Nephron (organoid): Measurements from ENCODE around the gene NOL6.
"Not testable (repeated sequence)": the region's sequence is repeated elsewhere in the genome, so short reads cannot be mapped to it uniquely, and the experiment has no call there.

Source experiments
- H3K27ac Mint-ChIP-seq, 3 experiments: 2 replicates each; pipeline ENCODE4 v1.8.0; 2020; ENCODE audit warnings: mixed read lengths in 3 of 3, mild to moderate bottlenecking in 2 of 3, moderate library complexity in 1 of 3
- H3K27me3 Mint-ChIP-seq: 2 replicates; pipeline ENCODE4 v1.8.0; 2021; ENCODE audit warnings: low read depth, mild to moderate bottlenecking, moderate library complexity, mixed read lengths
- H3K36me3 Mint-ChIP-seq: 2 replicates; pipeline ENCODE4 v1.8.0; 2020; ENCODE audit warnings: low read depth, mixed read lengths
- H3K4me1 Mint-ChIP-seq: 2 replicates; pipeline ENCODE4 v1.8.0; 2020; ENCODE audit warnings: mixed read lengths
- H3K4me3 Mint-ChIP-seq, 3 experiments: 2 replicates each; pipeline ENCODE4 v1.8.0; 2020; ENCODE audit warnings: mild to moderate bottlenecking in 3 of 3, mixed read lengths in 3 of 3, moderate library complexity in 2 of 3
- H3K9me3 Mint-ChIP-seq: 2 replicates; pipeline ENCODE4 v1.8.0; 2020; ENCODE audit warnings: mixed read lengths
- TF ChIP-seq, protein P1 (sequence below), 3 experiments: fragments of 200-600 bp; sonication (generic); IDR thresholded peaks; one replicate each; pipeline ENCODE4 v1.5.0; 2021; ENCODE audit warnings: antibody characterized with exemption in 3 of 3; ENCODE audit not compliant: unreplicated experiment in 3 of 3

Gene NOL6, protein sequence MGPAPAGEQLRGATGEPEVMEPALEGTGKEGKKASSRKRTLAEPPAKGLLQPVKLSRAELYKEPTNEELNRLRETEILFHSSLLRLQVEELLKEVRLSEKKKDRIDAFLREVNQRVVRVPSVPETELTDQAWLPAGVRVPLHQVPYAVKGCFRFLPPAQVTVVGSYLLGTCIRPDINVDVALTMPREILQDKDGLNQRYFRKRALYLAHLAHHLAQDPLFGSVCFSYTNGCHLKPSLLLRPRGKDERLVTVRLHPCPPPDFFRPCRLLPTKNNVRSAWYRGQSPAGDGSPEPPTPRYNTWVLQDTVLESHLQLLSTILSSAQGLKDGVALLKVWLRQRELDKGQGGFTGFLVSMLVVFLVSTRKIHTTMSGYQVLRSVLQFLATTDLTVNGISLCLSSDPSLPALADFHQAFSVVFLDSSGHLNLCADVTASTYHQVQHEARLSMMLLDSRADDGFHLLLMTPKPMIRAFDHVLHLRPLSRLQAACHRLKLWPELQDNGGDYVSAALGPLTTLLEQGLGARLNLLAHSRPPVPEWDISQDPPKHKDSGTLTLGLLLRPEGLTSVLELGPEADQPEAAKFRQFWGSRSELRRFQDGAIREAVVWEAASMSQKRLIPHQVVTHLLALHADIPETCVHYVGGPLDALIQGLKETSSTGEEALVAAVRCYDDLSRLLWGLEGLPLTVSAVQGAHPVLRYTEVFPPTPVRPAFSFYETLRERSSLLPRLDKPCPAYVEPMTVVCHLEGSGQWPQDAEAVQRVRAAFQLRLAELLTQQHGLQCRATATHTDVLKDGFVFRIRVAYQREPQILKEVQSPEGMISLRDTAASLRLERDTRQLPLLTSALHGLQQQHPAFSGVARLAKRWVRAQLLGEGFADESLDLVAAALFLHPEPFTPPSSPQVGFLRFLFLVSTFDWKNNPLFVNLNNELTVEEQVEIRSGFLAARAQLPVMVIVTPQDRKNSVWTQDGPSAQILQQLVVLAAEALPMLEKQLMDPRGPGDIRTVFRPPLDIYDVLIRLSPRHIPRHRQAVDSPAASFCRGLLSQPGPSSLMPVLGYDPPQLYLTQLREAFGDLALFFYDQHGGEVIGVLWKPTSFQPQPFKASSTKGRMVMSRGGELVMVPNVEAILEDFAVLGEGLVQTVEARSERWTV

DNA sequence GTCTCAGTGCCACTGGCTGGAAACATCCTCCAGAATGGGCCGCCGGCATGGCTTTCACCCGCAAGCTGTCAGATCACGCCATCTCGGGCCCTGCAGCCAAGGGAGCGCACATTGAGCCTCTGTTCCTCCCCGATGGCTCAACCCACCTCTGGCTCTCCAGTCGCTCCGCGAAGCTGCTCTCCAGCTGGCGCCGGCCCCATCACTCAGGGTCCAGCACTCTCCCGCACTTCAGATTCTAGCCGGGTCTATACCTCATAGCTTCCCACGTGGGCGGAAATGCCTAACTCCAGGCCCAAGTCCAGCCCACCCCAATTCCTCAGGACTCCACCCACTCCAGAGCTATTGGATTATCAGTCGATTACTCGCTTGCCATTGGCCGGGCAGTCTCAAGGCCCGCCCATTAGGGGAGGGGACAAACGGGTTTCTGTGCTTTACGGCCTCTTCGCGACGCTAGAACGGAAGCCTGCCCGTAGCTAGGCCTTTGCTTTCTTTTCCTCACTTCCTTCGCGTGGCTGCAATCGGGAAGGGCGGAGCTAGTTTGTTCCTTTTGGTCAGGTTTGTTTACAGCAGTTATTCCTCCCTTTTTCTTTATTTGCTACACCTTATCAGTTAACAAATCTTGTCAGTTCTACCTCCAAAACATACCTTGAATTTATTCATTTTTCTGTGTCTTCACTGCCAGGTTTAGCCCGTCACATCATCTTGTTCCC, at the start of gene NOL6:
TSS of gene NOL6 (minus strand) at position 282 of the 710 bp plus-strand sequence. CDS start at position 200, 82 bp downstream.
- Mint-ChIP-seq H3K9me3 (no peaks in the 10 kb centered on the region), H3K27me3 (no peaks in the 10 kb centered on the region), H3K36me3 (peaks cover 20% of the 10 kb centered on the region), H3K4me1 (peaks cover 11% of the 10 kb centered on the region), H3K27ac (peak within 1 kb of the TSS; percentile 84 to 94 (median 94)), H3K4me3 (peak within 1 kb of the TSS; percentile 95 to 98 (median 95))
- TF ChIP-seq, protein P1, sequence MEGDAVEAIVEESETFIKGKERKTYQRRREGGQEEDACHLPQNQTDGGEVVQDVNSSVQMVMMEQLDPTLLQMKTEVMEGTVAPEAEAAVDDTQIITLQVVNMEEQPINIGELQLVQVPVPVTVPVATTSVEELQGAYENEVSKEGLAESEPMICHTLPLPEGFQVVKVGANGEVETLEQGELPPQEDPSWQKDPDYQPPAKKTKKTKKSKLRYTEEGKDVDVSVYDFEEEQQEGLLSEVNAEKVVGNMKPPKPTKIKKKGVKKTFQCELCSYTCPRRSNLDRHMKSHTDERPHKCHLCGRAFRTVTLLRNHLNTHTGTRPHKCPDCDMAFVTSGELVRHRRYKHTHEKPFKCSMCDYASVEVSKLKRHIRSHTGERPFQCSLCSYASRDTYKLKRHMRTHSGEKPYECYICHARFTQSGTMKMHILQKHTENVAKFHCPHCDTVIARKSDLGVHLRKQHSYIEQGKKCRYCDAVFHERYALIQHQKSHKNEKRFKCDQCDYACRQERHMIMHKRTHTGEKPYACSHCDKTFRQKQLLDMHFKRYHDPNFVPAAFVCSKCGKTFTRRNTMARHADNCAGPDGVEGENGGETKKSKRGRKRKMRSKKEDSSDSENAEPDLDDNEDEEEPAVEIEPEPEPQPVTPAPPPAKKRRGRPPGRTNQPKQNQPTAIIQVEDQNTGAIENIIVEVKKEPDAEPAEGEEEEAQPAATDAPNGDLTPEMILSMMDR (IDR thresholded peaks at IDR 0.05; ENCODE audit: unreplicated experiment in 3 of 3), result no peak

DNA sequence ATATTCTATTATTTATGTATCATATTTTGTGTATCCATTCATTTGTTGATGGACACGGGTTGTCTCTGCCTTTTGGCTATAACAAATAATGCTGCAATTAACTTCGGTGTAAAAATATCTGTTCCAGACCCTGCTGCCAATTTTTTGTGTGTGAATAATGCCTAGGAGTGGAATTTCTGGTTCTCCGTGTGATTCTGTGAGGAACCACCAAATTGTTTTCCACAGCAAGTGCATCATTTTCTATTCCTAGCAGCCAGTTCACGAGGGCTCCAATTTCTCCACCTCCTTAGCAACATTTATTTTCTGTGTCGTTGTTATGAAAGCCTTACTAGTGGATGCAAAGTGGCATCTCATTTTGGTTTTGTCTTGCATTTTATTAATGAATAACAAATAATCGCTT, 48.1 kb upstream of the NOL6 start:
- H3K9me3 Mint-ChIP-seq, H3K4me1 Mint-ChIP-seq, H3K36me3 Mint-ChIP-seq, H3K27ac Mint-ChIP-seq: not testable (repeated sequence)
- H3K27me3 Mint-ChIP-seq, result peaks cover 37% of the 10 kb centered on the region
- H3K4me3 Mint-ChIP-seq, result peak overlapping the region in 1 of 3 experiments; percentile 10

DNA sequence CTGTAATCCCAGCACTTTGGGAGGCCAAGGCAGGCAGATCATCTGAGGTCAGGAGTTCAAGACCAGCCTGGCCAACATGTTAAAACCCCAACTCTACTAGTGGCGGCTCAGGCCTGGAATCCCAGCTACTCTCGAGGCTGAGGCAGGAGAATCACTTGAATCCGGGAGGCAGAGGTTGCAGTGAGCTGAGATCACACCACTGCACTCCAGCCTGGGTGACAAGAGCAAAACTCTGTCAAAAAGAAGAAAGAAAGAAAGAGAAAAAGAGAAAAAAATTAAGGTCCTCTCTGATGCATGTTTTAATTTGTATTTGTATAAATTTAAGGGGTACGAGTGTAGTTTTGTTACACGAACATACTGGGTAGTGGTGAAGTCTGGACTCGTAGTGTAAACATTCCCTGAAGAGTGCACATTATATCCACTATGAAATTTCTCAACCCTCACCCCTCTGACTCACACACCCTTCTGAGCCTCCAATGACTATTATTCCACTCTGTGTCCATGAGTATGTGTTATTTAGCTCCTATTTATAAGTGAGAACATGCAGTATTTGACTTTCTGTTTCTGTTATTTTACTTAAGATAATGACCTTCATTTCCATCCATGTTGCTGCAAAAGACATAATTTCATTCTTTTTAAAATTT, 44.3 kb upstream of the NOL6 start:
- not testable (repeated sequence) for H3K27ac Mint-ChIP-seq, H3K36me3 Mint-ChIP-seq, H3K27me3 Mint-ChIP-seq, H3K4me3 Mint-ChIP-seq, H3K9me3 Mint-ChIP-seq, H3K4me1 Mint-ChIP-seq

DNA sequence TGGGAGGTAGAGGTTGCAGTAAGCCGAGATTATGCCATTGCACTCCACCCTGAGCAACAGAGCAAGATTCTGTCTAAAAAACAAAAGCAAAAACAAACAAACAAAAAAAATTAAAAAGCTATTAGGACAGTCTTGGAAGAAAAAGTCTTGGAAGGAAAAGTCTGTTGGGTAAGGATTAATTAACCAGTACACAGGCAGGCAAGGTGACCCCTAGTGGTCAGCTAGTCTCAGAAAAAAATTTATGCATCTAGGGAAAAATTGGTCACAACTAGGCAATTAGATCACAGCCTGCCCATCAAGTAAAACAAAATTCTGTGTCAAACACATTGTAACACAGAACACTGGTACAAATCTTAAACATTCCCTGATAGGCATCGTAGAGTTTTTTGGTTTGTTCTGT, 43.6 kb upstream of the NOL6 start:
- no peaks in the 10 kb centered on the region for H3K4me1 Mint-ChIP-seq
- no peak overlapping the region for H3K27ac Mint-ChIP-seq
- no peaks in the 10 kb centered on the region for H3K9me3 Mint-ChIP-seq
- no peak overlapping the region for H3K4me3 Mint-ChIP-seq
- peaks cover 7% of the 10 kb centered on the region for H3K27me3 Mint-ChIP-seq
- TF ChIP-seq, protein P1 (IDR thresholded peaks at IDR 0.05; ENCODE audit: unreplicated experiment in 3 of 3), result peak; percentile 55 to 69 (median 56)
- no peaks in the 10 kb centered on the region for H3K36me3 Mint-ChIP-seq

DNA sequence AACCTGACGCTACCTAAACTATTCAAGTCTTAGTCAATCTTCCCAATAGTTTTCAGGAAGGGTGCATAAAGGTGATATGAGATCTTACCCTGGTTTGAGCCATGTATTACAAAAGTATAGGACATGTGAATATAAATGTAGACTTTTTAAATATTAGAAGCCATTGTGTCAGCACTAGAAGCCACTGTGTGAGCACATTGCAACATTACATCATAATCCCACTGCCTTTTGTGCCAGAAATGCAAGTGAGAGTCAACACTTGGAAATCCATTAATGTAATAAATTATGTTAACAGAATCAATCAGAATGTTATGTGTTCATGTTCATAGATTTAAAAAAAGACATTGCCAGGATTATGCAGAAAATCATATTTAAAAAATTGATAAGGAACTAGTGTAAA, 42.7 kb upstream of the NOL6 start:
- H3K27ac Mint-ChIP-seq, H3K4me3 Mint-ChIP-seq, H3K9me3 Mint-ChIP-seq, H3K4me1 Mint-ChIP-seq, H3K27me3 Mint-ChIP-seq, H3K36me3 Mint-ChIP-seq: not testable (repeated sequence)

DNA sequence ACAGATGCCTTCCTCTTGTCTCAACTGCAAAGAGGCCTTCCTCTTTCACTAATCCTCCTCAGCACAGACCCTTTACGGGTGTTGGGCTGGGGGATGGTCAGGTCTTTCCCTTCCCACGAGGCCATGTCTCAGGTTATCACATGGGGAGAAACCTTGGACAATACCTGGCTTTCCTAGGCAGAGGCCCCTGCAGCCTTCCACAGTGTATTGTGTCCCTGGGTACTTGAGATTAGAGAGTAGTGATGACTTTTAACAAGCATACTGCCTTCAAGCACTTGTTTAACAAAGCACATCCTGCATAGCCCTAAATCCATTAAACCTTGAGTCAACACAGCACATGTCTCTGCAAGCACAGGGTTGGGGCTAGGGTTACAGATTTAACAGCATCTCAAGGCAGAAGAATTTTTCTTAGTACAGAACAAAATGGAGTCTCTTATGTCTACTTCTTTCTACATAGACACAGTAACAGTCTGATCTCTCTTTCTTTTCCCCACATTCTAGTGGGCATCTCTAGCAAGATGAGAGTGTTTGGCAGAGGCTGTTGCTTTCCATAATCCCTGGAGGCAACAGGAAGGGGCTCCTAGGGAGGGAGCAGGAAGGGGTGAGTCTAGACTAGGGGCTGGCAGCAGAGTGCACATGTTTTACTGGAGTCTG, 41.7 kb upstream of the NOL6 start:
- H3K36me3 Mint-ChIP-seq, H3K4me1 Mint-ChIP-seq, H3K4me3 Mint-ChIP-seq, H3K27me3 Mint-ChIP-seq, H3K9me3 Mint-ChIP-seq: not testable (repeated sequence)
- peak overlapping the region; percentile 35 to 44 (median 36) for H3K27ac Mint-ChIP-seq

DNA sequence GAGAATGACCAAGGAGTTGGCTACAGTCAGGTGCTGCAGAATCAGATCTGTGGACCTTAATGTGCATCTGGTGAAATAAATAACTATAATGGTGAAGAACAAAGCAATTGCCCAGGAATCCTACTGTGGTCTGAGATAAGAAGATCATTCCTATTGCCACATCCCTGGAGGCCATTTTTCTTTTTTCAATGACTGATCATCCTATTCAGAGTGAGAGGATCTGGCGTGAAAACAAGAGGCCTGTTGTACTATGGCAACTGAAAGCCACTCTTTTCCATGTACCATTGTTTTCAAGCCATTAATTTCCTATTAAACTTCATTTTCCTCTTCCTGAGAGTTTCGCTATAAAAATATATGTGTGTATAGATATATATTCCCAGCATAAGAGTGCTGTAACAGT, 38.8 kb upstream of the NOL6 start:
- H3K9me3 Mint-ChIP-seq, H3K4me1 Mint-ChIP-seq, H3K36me3 Mint-ChIP-seq, H3K27me3 Mint-ChIP-seq: not testable (repeated sequence)
- H3K27ac Mint-ChIP-seq, result peak overlapping the region; percentile 6 to 47 (median 19)
- H3K4me3 Mint-ChIP-seq, result peak overlapping the region in 2 of 3 experiments; percentile 10 to 24

DNA sequence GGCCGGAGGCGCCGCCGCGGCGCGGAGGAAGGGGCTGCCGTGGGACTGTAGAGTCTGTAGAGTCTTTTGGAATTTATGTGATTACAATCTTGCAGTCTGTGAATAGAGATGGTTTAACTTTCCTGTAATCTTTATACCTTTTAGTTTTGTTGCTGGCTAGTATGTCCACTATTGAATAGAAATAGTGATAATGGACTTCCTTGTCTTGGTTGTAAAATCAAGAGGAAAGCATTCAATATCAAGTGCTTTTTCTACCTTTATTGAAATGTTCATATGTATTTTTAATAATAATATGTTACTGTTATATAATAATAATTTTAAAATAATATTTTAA, 37.4 kb upstream of the NOL6 start:
- H3K4me1 Mint-ChIP-seq, H3K36me3 Mint-ChIP-seq, H3K27me3 Mint-ChIP-seq, H3K9me3 Mint-ChIP-seq: not testable (repeated sequence)
- H3K27ac Mint-ChIP-seq, result peak overlapping the region; percentile 100
- H3K4me3 Mint-ChIP-seq, result peak overlapping the region; percentile 96 to 99 (median 98)
